ENCODE measurements around the gene ARPIN. TPM values are rescaled to one million over a fixed set of nuclear protein-coding genes. Genes with fewer than 3 reads are reported as not detected.
"Not testable (repeated sequence)": the region's sequence is repeated elsewhere in the genome, so short reads cannot be mapped to it uniquely, and the experiment has no call there.

ARPIN gene
- total and polyA plus RNA-seq, 10 of the 15 experiments (the other 5 are each of a cell fraction or from before 2014, with no cell fraction given) = 0.02 to 0.04 TPM; not detected in 8

GRCh38 chr15:89885611-89886010 lies 27.1 kb downstream of the ARPIN start:
- H3K27ac ChIP-seq (ENCODE audit: control insufficient read depth, insufficient read depth) = no peak overlapping the region
- no peak overlapping the region for H2AFZ ChIP-seq (ENCODE audit: control insufficient read depth, low read depth, low read length)
- no peak overlapping the region for H3K4me2 ChIP-seq (ENCODE audit: control insufficient read depth, insufficient read depth)
- no peaks in the 10 kb centered on the region for H3K27me3 ChIP-seq (replicated peaks in 1 of 2; ENCODE audit: control insufficient read depth in 2 of 2, insufficient read depth in 2 of 2, low read length in 1 of 2)
- H3K79me2 ChIP-seq (ENCODE audit: control insufficient read depth, insufficient read depth, low read length) = no peaks in the 10 kb centered on the region; the same call in none of the 2 replicates
- TF ChIP-seq SUPT20H (IDR thresholded peaks at IDR 0.05; ENCODE audit: borderline replicate concordance, control insufficient read depth, low read depth, low read length) = no peak
- no peak for TF ChIP-seq ZBED1 (IDR thresholded peaks at IDR 0.05; ENCODE audit: borderline replicate concordance)
- no peak for TF ChIP-seq SIX5 (IDR thresholded peaks at IDR 0.05; ENCODE audit: low read depth, low read length, severe bottlenecking)
- TF ChIP-seq ZBTB33 (IDR thresholded peaks at IDR 0.05) = no peak
- TF ChIP-seq ASH2L (IDR thresholded peaks at IDR 0.05; ENCODE audit: borderline replicate concordance, low read depth) = no peak
- TF ChIP-seq RFX5 (IDR thresholded peaks at IDR 0.05; ENCODE audit: low read depth, low read length) = no peak
- no peaks in the 10 kb centered on the region for H3K9me3 ChIP-seq (replicated peaks; ENCODE audit: control insufficient read depth, insufficient read depth, low read length)
- H3K36me3 ChIP-seq (ENCODE audit: control insufficient read depth in 2 of 2, insufficient read depth in 2 of 2, low read length in 1 of 2) = peaks cover 0 to 11% of the 10 kb centered on the region in 2 experiments; a peak in 2 of 4 replicates
- H3K9ac ChIP-seq (ENCODE audit: control insufficient read depth, insufficient read depth, low read length) = no peak overlapping the region
- ATAC-seq (no peak), DNase-seq (ENCODE audit: low read depth, low spot score) (no peak), FAIRE-seq (no peak)
- in situ Hi-C loops (cut with MboI) (no loop called here), intact Hi-C loops (cut with micrococcal nuclease; ENCODE audit: unreplicated experiment) (no loop called here)
- CTCF ChIA-PET = interaction anchor here (1.5 kb wide), 1 partner anchor 11 kb away, joined by 4 read pairs; no protein-coding TSS in a partner anchor
- no TSS peak for BruUV-seq (replicated peaks)
- no peak overlapping the region for H3K4me3 ChIP-seq
- POLR2A ChIA-PET = interaction anchor here (0.6 kb wide), 3 partner anchors 86 to 221 kb away, joined by 3 to 5 read pairs (median 3); no protein-coding TSS in a partner anchor
- H3K4me1 ChIP-seq (ENCODE audit: control insufficient read depth, insufficient read depth, low read length) = peaks cover 1% of the 10 kb centered on the region; the same call in 1 of the 2 replicates
- WGBS (ENCODE audit: insufficient coverage, insufficient replicate concordance, low lambda C conversion rate, missing lambda C conversion rate) = 100% methylated on average over 2 of the region's 2 CpGs
- no peaks in the 10 kb centered on the region for H4K20me1 ChIP-seq (ENCODE audit: control insufficient read depth, insufficient read depth)
- RAD21 ChIA-PET (ENCODE audit: unreplicated experiment) = no interaction called here
- SMC1A ChIA-PET (ENCODE audit: uncharacterized antibody, unreplicated experiment) = interaction anchor here (0.6 to 4.0 kb wide), 4 partner anchors 9 to 125 kb away, joined by 3 to 23 read pairs (median 5); no protein-coding TSS in a partner anchor

GRCh38 chr15:89885179-89885578 lies 27.6 kb downstream of the ARPIN start:
- H4K20me1 ChIP-seq (ENCODE audit: control insufficient read depth, insufficient read depth); RAD21 ChIA-PET (ENCODE audit: unreplicated experiment); H3K27me3 ChIP-seq (replicated peaks in 1 of 2; ENCODE audit: control insufficient read depth in 2 of 2, insufficient read depth in 2 of 2, low read length in 1 of 2); H3K9ac ChIP-seq (ENCODE audit: control insufficient read depth, insufficient read depth, low read length); H3K27ac ChIP-seq (ENCODE audit: control insufficient read depth, insufficient read depth); H3K4me3 ChIP-seq; in situ Hi-C loops (cut with MboI); H3K4me2 ChIP-seq (ENCODE audit: control insufficient read depth, insufficient read depth); BruUV-seq (replicated peaks); H3K4me1 ChIP-seq (ENCODE audit: control insufficient read depth, insufficient read depth, low read length); H2AFZ ChIP-seq (ENCODE audit: control insufficient read depth, low read depth, low read length); H3K79me2 ChIP-seq (ENCODE audit: control insufficient read depth, insufficient read depth, low read length); H3K9me3 ChIP-seq (replicated peaks; ENCODE audit: control insufficient read depth, insufficient read depth, low read length); FAIRE-seq; intact Hi-C loops (cut with micrococcal nuclease; ENCODE audit: unreplicated experiment); DNase-seq (ENCODE audit: low read depth, low spot score); ATAC-seq: not testable (repeated sequence)
- H3K36me3 ChIP-seq (ENCODE audit: control insufficient read depth in 2 of 2, insufficient read depth in 2 of 2, low read length in 1 of 2) = peaks cover 0 to 11% of the 10 kb centered on the region in 2 experiments; a peak in 2 of 4 replicates
- ChIA-PET POLR2A (interaction anchor here (0.6 kb wide), 4 partner anchors 86 to 222 kb away, joined by 3 to 5 read pairs (median 4); no protein-coding TSS in a partner anchor), SMC1A (ENCODE audit: uncharacterized antibody, unreplicated experiment) (interaction anchor here (0.6 to 4.0 kb wide), 4 partner anchors 9 to 124 kb away, joined by 3 to 23 read pairs (median 5); no protein-coding TSS in a partner anchor), CTCF (interaction anchor here (1.5 kb wide), 1 partner anchor 10 kb away, joined by 4 read pairs; no protein-coding TSS in a partner anchor)
- WGBS (ENCODE audit: insufficient coverage, insufficient replicate concordance, low lambda C conversion rate, missing lambda C conversion rate) = 77% methylated on average over 3 of the region's 3 CpGs
